ENCODE data around the gene ZBTB3.

ZBTB3 gene

DNA sequence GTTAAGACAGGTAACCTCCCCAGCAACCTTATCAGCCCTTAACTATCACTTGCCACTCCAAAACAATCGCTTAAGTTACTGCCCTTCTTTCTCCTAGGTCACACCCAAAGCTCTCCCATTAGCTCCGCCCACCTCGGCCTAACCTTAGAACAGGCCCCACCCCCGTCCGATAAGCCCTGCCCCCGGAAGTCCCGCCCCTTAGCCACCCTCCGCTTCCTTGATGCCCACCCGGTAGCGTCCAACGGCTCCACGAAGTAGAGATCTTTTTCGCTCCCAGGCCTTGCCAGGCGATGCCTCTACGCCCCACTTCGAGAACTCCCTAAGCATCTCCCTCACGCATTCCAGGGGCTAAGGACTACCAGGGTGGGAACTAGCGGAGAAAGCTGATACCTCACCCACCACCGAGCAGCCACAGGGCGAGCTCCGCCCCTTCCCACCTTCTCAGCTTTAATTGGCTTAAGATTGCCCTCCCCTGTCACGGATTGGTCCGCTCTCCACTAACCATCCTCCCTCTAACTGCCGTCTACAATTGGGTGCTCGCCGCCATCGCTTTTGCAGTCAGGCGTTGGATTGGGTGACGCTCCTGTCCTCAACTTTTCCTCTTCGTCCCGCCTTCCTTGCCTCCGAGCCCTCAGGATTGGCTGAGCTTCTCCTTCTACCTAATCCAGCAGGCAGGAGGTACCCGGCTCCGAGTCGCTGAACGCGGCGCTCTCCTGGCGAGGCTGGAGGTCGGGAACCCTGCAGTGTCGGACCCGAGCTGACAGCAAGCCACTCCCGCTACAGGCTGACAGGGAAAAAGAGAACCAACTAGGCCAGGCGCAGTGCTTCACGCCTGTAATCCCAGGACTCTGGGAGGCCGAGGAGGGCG is at the start of gene ZBTB3:
Gene ZBTB3, minus strand, starts transcription at position 425 of the 868 bp plus-strand sequence. CDS start 496 bp downstream, outside the sequence.
- DNase-seq (ENCODE audit: low read depth) = peak; percentile 99

DNA sequence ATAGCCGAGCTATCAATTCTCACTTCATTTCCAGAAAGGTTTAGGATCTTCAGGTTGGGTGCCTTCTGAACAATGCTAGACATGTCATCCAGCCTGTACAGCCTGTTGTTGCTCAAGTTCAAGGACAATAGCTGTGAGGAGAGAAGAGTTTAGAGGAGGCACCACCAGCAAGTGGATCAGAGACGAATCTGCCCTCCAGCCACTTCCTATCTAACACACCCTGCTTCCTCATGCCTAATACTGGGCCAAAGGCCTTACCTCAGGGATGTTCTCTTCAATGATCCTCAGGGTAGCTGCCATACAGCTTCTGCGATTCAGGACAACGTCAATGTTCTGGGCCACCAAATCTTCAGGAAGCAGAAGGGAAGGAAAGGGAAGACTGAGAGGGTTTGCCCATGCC is 47.1 kb upstream of the ZBTB3 start:
- H3K4me3 ChIP-seq (ENCODE audit: low read length) = no peak overlapping the region
- H3K4me1 ChIP-seq (ENCODE audit: control insufficient read depth, insufficient read depth, low read length) = peaks cover 16% of the 10 kb centered on the region
- DNase-seq (ENCODE audit: low read depth) = no peak
- no peaks in the 10 kb centered on the region for H3K27me3 ChIP-seq (replicated peaks; ENCODE audit: control insufficient read depth, insufficient read depth, low read length)
- peaks cover 72% of the 10 kb centered on the region for H3K36me3 ChIP-seq (ENCODE audit: control insufficient read depth, insufficient read depth, low read length, severe bottlenecking)
- peak overlapping the region; percentile 13 for H3K9ac ChIP-seq (ENCODE audit: low read length)
- no peaks in the 10 kb centered on the region for H3K9me3 ChIP-seq (ENCODE audit: control insufficient read depth, low read length)

More for the DNA sequence above, at the start of gene ZBTB3:
- H3K36me3 ChIP-seq (ENCODE audit: control insufficient read depth, insufficient read depth, low read length, severe bottlenecking) = no peaks in the 10 kb centered on the region
- H3K4me3 ChIP-seq (ENCODE audit: low read length) = peak within 1 kb of the TSS; percentile 83
- H3K27me3 ChIP-seq (replicated peaks; ENCODE audit: control insufficient read depth, insufficient read depth, low read length) = no peaks in the 10 kb centered on the region
- no peaks in the 10 kb centered on the region for H3K9me3 ChIP-seq (ENCODE audit: control insufficient read depth, low read length)
- peak within 1 kb of the TSS; percentile 91 for H3K9ac ChIP-seq (ENCODE audit: low read length)
- peaks cover 11% of the 10 kb centered on the region for H3K4me1 ChIP-seq (ENCODE audit: control insufficient read depth, insufficient read depth, low read length)

DNA sequence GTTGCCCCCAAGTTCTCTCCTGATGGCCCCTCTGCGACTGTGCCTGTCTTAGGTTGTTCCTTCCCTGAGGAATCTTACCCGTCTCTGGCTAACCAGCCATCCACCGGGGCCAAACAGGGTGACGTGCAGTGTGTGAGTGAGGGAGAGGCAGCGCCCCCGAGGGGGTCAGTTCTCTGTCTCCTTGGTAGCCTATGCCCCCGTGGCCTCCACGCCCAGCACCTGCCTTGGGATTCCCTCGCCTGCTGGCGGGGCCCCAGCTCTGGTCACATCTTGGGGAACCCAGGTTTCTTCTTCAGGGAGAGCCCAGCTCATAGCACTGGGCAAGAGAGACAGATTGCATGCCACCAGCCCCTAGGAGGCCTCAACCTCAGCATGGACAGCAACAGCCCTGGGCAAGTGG is 45.5 kb upstream of the ZBTB3 start:
- no peak overlapping the region for H3K4me3 ChIP-seq (ENCODE audit: low read length)
- H3K9ac ChIP-seq (ENCODE audit: low read length) = no peak overlapping the region
- no peak for DNase-seq (ENCODE audit: low read depth)
- H3K4me1 ChIP-seq (ENCODE audit: control insufficient read depth, insufficient read depth, low read length) = peaks cover 10% of the 10 kb centered on the region
- H3K36me3 ChIP-seq (ENCODE audit: control insufficient read depth, insufficient read depth, low read length, severe bottlenecking) = peaks cover 88% of the 10 kb centered on the region
- H3K27me3 ChIP-seq (replicated peaks; ENCODE audit: control insufficient read depth, insufficient read depth, low read length) = no peaks in the 10 kb centered on the region
- H3K9me3 ChIP-seq (ENCODE audit: control insufficient read depth, low read length) = no peaks in the 10 kb centered on the region

DNA sequence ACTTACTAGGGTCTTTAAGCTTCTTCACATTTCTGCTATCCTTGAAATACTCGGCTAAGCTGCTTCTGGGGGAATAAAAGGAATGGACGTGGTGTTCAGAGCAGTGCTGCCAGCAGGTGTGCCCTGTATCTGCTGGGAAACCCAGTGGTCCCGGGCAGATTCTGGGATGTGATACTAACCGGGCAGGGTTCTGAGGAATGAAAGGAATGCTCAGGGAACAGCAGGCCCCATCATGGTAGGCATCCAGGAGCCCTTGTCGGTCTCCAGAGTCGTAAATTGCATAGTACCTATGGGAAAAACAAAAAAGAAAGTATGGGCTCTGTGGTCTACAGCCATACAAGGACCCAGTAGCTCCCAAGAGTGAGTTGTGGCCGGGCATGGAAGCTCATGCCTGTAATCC is 42.3 kb upstream of the ZBTB3 start:
- H3K4me3 ChIP-seq (ENCODE audit: low read length) = no peak overlapping the region
- no peak for DNase-seq (ENCODE audit: low read depth)
- H3K27me3 ChIP-seq (replicated peaks; ENCODE audit: control insufficient read depth, insufficient read depth, low read length) = no peaks in the 10 kb centered on the region
- no peaks in the 10 kb centered on the region for H3K9me3 ChIP-seq (ENCODE audit: control insufficient read depth, low read length)
- H3K4me1 ChIP-seq (ENCODE audit: control insufficient read depth, insufficient read depth, low read length) = peaks cover 6% of the 10 kb centered on the region
- no peak overlapping the region for H3K9ac ChIP-seq (ENCODE audit: low read length)
- H3K36me3 ChIP-seq (ENCODE audit: control insufficient read depth, insufficient read depth, low read length, severe bottlenecking) = peaks cover 89% of the 10 kb centered on the region

DNA sequence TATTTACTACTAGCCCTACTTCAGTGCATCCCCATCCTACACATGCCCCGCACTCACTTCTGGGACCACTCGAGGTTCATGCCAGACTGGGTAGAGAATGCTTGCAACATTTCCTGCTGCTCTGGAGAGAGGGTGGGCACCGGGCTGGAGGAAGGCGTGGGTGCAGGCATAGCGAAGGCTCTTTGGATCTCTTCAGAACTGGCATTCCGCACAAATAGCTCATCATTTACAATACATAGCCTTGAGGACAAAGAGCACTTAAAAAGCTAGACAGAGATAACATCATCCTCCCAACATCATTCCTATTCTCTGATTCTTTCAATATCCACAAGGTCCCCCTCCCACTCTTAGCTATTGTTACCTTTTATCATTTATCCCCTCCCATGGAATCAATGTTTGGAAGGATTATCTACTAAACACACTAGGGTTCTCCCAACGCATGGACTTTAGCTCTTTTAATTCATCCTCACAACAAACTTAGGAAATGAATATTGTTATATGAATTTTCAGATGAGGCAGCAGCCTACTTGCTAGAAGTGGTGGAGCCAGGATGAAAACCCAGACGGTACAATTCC is 40.3 kb upstream of the ZBTB3 start:
- DNase-seq (ENCODE audit: low read depth) = no peak
- Histone ChIP-seq H3K4me1 (ENCODE audit: control insufficient read depth, insufficient read depth, low read length) (peaks cover 17% of the 10 kb centered on the region), H3K36me3 (ENCODE audit: control insufficient read depth, insufficient read depth, low read length, severe bottlenecking) (peaks cover 83% of the 10 kb centered on the region)

DNA sequence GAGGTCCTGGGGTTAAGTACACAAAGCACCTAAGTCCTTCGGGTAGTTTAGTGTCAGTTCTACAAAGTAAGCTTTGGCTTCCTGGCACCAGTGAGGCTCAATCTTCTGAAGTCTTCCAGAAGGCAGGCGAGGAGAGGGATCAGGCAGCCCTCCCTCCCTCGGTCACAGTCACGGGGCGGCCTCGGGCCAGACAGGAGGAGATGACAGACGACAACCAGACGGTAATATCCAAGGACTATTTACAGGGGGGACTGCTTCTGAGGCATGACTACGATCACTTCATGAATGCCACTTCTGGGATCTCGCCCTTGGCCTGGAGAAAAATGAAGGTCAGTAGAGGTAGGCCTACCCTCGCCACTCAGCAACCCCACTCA is 38.2 kb upstream of the ZBTB3 start:
- Histone ChIP-seq H3K9me3 (ENCODE audit: control insufficient read depth, low read length) (no peaks in the 10 kb centered on the region), H3K9ac (ENCODE audit: low read length) (peak overlapping the region; percentile 93), H3K4me1 (ENCODE audit: control insufficient read depth, insufficient read depth, low read length) (peaks cover 23% of the 10 kb centered on the region), H3K4me3 (ENCODE audit: low read length) (peak overlapping the region; percentile 88), H3K36me3 (ENCODE audit: control insufficient read depth, insufficient read depth, low read length, severe bottlenecking) (peaks cover 66% of the 10 kb centered on the region), H3K27me3 (replicated peaks; ENCODE audit: control insufficient read depth, insufficient read depth, low read length) (no peaks in the 10 kb centered on the region)
- no peak for DNase-seq (ENCODE audit: low read depth)

More for the DNA sequence above, 40.3 kb upstream of the ZBTB3 start:
- Histone ChIP-seq H3K9me3 (ENCODE audit: control insufficient read depth, low read length) (no peaks in the 10 kb centered on the region), H3K9ac (ENCODE audit: low read length) (no peak overlapping the region), H3K4me3 (ENCODE audit: low read length) (no peak overlapping the region), H3K27me3 (replicated peaks; ENCODE audit: control insufficient read depth, insufficient read depth, low read length) (no peaks in the 10 kb centered on the region)

DNA sequence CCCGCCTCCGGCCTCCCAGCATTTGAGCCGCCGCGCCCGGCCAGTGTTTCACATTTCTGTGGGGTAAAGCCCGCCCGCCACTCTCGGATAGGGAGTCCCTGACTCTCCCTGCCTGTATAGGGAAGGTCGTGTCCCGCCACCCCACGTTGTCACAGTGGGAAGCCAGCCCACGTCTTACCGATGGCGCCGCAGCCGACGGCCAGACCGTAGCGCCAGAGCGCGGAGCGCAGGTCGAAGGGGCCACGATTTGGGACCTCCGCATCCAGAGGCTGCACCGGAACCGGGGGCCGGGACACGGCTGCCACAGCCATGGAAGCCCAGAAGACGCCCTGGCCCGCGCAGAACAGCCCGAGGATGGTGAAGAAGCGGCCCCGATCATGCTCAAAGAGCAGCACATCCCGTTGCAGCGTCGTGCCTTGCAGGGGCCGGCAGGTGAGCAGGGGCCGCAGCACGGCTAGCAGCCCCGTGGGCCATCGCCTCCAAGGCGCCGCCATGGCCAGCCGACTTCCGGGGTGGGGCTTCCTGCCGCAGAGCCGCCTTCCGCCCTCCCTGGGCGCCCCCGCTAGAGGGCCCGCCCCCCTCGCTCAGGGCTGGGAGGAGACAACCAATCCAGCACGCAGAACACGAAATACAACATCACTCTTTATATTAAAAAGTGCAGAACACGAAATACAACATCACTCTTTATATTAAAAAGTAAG is 37.7 kb upstream of the ZBTB3 start, which contains the start of gene TMEM223:
Gene TMEM223, minus strand, starts transcription at position 506 of the 701 bp plus-strand sequence. Its CDS starts 12 bp downstream, at position 494.
- Histone ChIP-seq H3K36me3 (ENCODE audit: control insufficient read depth, insufficient read depth, low read length, severe bottlenecking) (peaks cover 61% of the 10 kb centered on the region), H3K27me3 (replicated peaks; ENCODE audit: control insufficient read depth, insufficient read depth, low read length) (no peaks in the 10 kb centered on the region), H3K9me3 (ENCODE audit: control insufficient read depth, low read length) (no peaks in the 10 kb centered on the region), H3K4me3 (ENCODE audit: low read length) (peak within 1 kb of the TSS; percentile 88), H3K4me1 (ENCODE audit: control insufficient read depth, insufficient read depth, low read length) (peaks cover 23% of the 10 kb centered on the region), H3K9ac (ENCODE audit: low read length) (peak within 1 kb of the TSS; percentile 93)
- DNase-seq (ENCODE audit: low read depth) = peak; percentile 96

DNA sequence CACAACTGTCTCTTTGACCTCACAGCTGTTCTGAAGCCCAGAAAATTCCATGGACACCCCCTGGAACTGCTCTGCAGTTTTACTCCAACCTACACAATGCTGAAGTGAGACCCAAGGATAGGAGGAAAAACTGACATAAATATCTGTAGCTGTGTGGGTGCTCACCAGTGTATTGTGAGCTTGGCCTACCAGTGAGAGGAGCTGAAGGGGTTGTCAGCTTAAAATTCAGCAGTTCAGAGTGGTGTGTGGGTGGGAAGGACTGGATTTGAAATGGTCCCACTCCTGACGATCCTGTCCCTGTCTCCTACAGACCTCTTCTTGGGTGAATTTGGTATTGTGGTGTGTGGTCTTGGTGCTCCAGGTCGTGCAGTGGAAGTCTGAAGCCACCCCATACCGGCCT is 35.6 kb upstream of the ZBTB3 start:
- H3K9ac ChIP-seq (ENCODE audit: low read length) = no peak overlapping the region
- peaks cover 44% of the 10 kb centered on the region for H3K36me3 ChIP-seq (ENCODE audit: control insufficient read depth, insufficient read depth, low read length, severe bottlenecking)
- H3K27me3 ChIP-seq (replicated peaks; ENCODE audit: control insufficient read depth, insufficient read depth, low read length) = no peaks in the 10 kb centered on the region
- H3K4me3 ChIP-seq (ENCODE audit: low read length) = no peak overlapping the region
- DNase-seq (ENCODE audit: low read depth) = no peak
- H3K9me3 ChIP-seq (ENCODE audit: control insufficient read depth, low read length) = no peaks in the 10 kb centered on the region
- H3K4me1 ChIP-seq (ENCODE audit: control insufficient read depth, insufficient read depth, low read length) = peaks cover 31% of the 10 kb centered on the region

DNA sequence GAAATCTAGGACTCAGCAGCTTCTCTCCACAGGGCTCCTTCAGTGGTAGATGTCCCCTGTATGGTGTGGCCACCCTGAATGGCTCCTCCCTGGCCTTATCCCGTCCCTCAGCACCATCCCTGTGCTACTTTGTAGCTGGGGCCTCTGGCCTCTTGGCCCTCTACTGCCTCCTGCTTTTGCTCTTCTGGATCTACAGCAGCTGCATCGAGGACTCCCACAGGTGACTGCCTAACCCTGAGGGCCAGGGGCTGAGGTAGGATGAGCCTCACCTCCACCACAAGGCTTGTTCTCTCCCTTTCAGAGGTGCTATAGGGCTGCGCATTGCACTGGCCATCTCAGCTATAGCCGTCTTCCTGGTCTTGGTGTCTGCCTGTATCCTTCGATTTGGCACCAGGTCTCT is 35.0 kb upstream of the ZBTB3 start:
- Histone ChIP-seq H3K4me1 (ENCODE audit: control insufficient read depth, insufficient read depth, low read length) (peaks cover 31% of the 10 kb centered on the region), H3K4me3 (ENCODE audit: low read length) (no peak overlapping the region), H3K27me3 (replicated peaks; ENCODE audit: control insufficient read depth, insufficient read depth, low read length) (no peaks in the 10 kb centered on the region), H3K36me3 (ENCODE audit: control insufficient read depth, insufficient read depth, low read length, severe bottlenecking) (peaks cover 38% of the 10 kb centered on the region), H3K9ac (ENCODE audit: low read length) (peak overlapping the region; percentile 23), H3K9me3 (ENCODE audit: control insufficient read depth, low read length) (no peaks in the 10 kb centered on the region)
- DNase-seq (ENCODE audit: low read depth) = no peak

DNA sequence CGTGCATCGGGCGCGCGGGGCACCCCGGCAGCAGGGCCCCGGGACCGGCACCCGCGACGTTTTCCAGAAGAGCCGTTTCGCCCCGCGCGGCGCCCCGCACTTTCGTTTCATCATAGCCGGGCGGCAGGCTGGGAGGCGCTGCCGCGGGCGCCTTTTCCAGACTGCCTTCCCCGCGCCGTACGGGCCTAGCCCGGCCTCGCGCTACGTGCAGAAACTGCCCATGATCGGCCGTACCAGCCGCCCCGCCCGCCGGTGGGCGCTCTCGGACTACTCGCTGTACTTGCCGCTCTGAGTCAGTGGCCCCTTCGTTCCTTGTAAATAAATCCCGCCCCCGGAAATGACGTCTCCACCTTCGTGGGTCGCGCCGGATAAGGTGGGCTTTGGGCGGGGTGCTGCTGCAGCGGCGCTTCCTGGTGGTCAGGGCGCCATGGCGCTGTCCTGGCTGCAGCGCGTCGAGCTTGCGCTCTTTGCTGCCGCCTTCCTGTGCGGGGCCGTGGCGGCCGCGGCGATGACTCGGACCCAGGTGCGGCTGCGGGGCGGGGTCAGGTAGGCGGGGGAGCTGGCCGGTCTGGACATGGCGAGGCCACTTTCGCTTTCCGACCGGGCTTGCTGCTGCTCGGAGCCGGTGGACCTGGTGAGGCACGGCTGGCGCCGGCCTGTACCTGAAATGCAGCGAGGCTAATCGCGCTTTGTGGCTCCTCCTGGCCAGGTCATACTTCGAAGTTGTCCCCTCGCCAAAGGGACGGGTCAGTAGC is 33.2 kb upstream of the ZBTB3 start, which contains the start of gene TMEM179B:
Gene TMEM179B, plus strand, starts transcription at position 398 of the 755 bp plus-strand sequence. Its CDS starts 30 bp downstream, at position 428.
- H3K9me3 ChIP-seq (ENCODE audit: control insufficient read depth, low read length) = no peaks in the 10 kb centered on the region
- H3K4me3 ChIP-seq (ENCODE audit: low read length) = peak within 1 kb of the TSS; percentile 89
- peak; percentile 100 for DNase-seq (ENCODE audit: low read depth)
- H3K27me3 ChIP-seq (replicated peaks; ENCODE audit: control insufficient read depth, insufficient read depth, low read length) = no peaks in the 10 kb centered on the region
- peaks cover 30% of the 10 kb centered on the region for H3K36me3 ChIP-seq (ENCODE audit: control insufficient read depth, insufficient read depth, low read length, severe bottlenecking)
- peaks cover 27% of the 10 kb centered on the region for H3K4me1 ChIP-seq (ENCODE audit: control insufficient read depth, insufficient read depth, low read length)
- peak within 1 kb of the TSS; percentile 89 for H3K9ac ChIP-seq (ENCODE audit: low read length)

Data from adipocyte (in vitro differentiated cells).